PC-3 (cell line): Measurements from ENCODE around the gene PPP1R3F. TPM values are rescaled to one million over a fixed set of nuclear protein-coding genes. Genes with fewer than 3 reads are reported as not detected.

Experiments
- ATAC-seq: fragments of 200-7000 bp; cut with Tn5 transposase; 2 replicates; pipeline ENCODE4 v1.9.1; 2020; ENCODE audit warnings: mild to moderate bottlenecking, moderate library complexity
- BruUV-seq: library from RNA; stranded (reverse); fragments of 400-500 nt; replicated peaks from 2 replicates; lab custom pipeline; 2021; lab: Mats Ljungman, UMichigan
- CTCF ChIA-PET: fragments of 300-600 bp; sonication (Branson Sonifier 250); formaldehyde crosslinking; loops from one replicate; lab custom pipeline; 2022; ENCODE audit warnings: antibody characterized with exemption; lab: Charles Lee
- POLR2A ChIA-PET: fragments of 300-600 bp; sonication (Branson Sonifier 250); formaldehyde crosslinking; loops from one replicate; lab custom pipeline; 2022; ENCODE audit warnings: antibody characterized with exemption; ENCODE audit not compliant: unreplicated experiment; lab: Charles Lee
- DNase-seq: peaks from one replicate; pipeline ENCODE4 v3.0.0-alpha.2; 2015
- H2AFZ ChIP-seq: fragments of 300-600 bp; sonication (generic); 2 replicates; pipeline ENCODE4 v1.6.0; 2016; ENCODE audit warnings: antibody characterized with exemption, low read length
- H3F3A ChIP-seq: fragments of 300-600 bp; sonication (generic); one replicate; pipeline ENCODE4 v1.6.0; 2017; ENCODE audit warnings: antibody characterized with exemption, low read length, control low read depth, mild to moderate bottlenecking; ENCODE audit not compliant: unreplicated experiment
- H3K27ac ChIP-seq: fragments of 300-600 bp; sonication (generic); 2 replicates; pipeline ENCODE4 v1.5.1; 2016; ENCODE audit warnings: mild to moderate bottlenecking, low read length
- H3K27me3 ChIP-seq: fragments of 300-600 bp; sonication (generic); 2 replicates; pipeline ENCODE4 v1.6.1; 2016; ENCODE audit warnings: low read length, mixed read lengths
- H3K36me3 ChIP-seq: fragments of 300-600 bp; sonication (generic); 2 replicates; pipeline ENCODE4 v1.6.1; 2016; ENCODE audit warnings: low read depth, mixed run types, low read length, mixed read lengths
- H3K4me1 ChIP-seq: fragments of 300-600 bp; sonication (generic); 2 replicates; pipeline ENCODE4 v1.5.1; 2016; ENCODE audit warnings: low read length; ENCODE audit not compliant: insufficient read depth
- H3K4me2 ChIP-seq: fragments of 300-600 bp; sonication (generic); 2 replicates; pipeline ENCODE4 v1.6.0; 2016; ENCODE audit warnings: low read length
- H3K4me3 ChIP-seq: fragments of 300-600 bp; sonication (generic); 2 replicates; pipeline ENCODE4 v1.5.1; 2016; ENCODE audit warnings: mild to moderate bottlenecking, low read length, mixed read lengths
- H3K79me2 ChIP-seq: fragments of 300-600 bp; sonication (generic); 2 replicates; pipeline ENCODE4 v1.6.1; 2017; ENCODE audit warnings: low read length, mixed read lengths
- H3K9ac ChIP-seq: fragments of 300-600 bp; sonication (generic); 2 replicates; pipeline ENCODE4 v1.6.0; 2016; ENCODE audit warnings: mild to moderate bottlenecking, low read length
- H3K9me2 ChIP-seq: fragments of 300-600 bp; sonication (generic); replicated peaks from 2 replicates; pipeline ENCODE4 v1.6.1; 2016; ENCODE audit warnings: mixed run types, low read length, mixed read lengths
- H3K9me3 ChIP-seq: fragments of 300-600 bp; sonication (generic); 2 replicates; pipeline ENCODE4 v1.6.1; 2016; ENCODE audit warnings: low read length, mixed read lengths
- H4K20me1 ChIP-seq: fragments of 300-600 bp; sonication (generic); 2 replicates; pipeline ENCODE4 v1.6.1; 2016; ENCODE audit warnings: low read length, mixed read lengths
- EZH2 ChIP-seq: fragments of 300-600 bp; sonication (generic); IDR thresholded peaks from one replicate; pipeline ENCODE4 v1.6.1; 2017; ENCODE audit warnings: antibody characterized with exemption, mild to moderate bottlenecking, low read length; ENCODE audit not compliant: unreplicated experiment
- EZH2phosphoT487 ChIP-seq: fragments of 300-600 bp; sonication (generic); IDR thresholded peaks from 2 replicates; pipeline ENCODE4 v1.6.1; 2018; ENCODE audit warnings: mild to moderate bottlenecking, antibody characterized with exemption, low read length, borderline replicate concordance
- intact Hi-C: fragments of 100-400 bp; cut with micrococcal nuclease; formaldehyde crosslinking; loops from 2 replicates; pipeline ENCODE4 v1.9.0; 2023
- total RNA-seq: library from RNA; depleted of rRNA; stranded (reverse); fragments of >200 nt; gene quantifications from 2 replicates; pipeline ENCODE4 v1.2.3, GENCODE V29; 2014
- TF ChIP-seq, protein P1 (sequence below): fragments of 300-600 bp; sonication (generic); conservative IDR thresholded peaks from 2 replicates; pipeline ENCODE4 v1.5.1; 2017; ENCODE audit warnings: antibody characterized with exemption, low read depth, mild to moderate bottlenecking, low read length

Gene PPP1R3F
- total RNA-seq, 1 experiment from 2014 or later: 11.8 TPM

DNA sequence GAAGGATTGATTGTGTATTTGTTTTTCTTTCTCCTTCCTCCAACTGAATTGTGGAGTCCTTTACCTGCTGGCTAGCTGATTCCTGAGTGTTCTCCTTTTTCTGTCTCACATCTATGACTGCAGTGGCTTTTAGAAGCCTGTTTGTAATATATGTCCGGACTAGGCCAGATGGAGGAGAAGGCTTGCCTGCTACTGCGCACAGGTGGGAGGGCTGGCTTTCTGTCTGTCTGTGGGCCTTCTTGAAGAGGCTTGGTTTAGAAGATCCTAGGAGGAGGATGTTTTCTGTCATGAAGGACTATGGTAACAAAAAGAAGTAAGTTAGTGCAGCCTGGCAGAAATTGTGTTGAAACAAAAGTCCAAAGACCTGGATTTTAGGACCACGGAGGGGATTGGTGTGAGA, 8.5 kb downstream of the PPP1R3F start:
- no peak for DNase-seq
- Histone ChIP-seq H3K4me1 (no peaks in the 10 kb centered on the region), H3K9me3 (no peaks in the 10 kb centered on the region), H3K4me3 (no peak overlapping the region), H3K4me2 (no peak overlapping the region), H3K9ac (no peak overlapping the region), H3K27me3 (no peaks in the 10 kb centered on the region), H2AFZ (no peak overlapping the region), H3K9me2 (no peaks in the 10 kb centered on the region), H3K79me2 (peaks cover 4% of the 10 kb centered on the region; the same call in 1 of the 2 replicates), H3K27ac (no peak overlapping the region), H3F3A (no peaks in the 10 kb centered on the region), H4K20me1 (no peaks in the 10 kb centered on the region), H3K36me3 (no peaks in the 10 kb centered on the region)
- ATAC-seq: no peak
- no TSS peak for BruUV-seq
- CTCF ChIA-PET: no interaction called here
- POLR2A ChIA-PET: no interaction called here
- intact Hi-C loops: no loop called here
- TF ChIP-seq, protein P1, sequence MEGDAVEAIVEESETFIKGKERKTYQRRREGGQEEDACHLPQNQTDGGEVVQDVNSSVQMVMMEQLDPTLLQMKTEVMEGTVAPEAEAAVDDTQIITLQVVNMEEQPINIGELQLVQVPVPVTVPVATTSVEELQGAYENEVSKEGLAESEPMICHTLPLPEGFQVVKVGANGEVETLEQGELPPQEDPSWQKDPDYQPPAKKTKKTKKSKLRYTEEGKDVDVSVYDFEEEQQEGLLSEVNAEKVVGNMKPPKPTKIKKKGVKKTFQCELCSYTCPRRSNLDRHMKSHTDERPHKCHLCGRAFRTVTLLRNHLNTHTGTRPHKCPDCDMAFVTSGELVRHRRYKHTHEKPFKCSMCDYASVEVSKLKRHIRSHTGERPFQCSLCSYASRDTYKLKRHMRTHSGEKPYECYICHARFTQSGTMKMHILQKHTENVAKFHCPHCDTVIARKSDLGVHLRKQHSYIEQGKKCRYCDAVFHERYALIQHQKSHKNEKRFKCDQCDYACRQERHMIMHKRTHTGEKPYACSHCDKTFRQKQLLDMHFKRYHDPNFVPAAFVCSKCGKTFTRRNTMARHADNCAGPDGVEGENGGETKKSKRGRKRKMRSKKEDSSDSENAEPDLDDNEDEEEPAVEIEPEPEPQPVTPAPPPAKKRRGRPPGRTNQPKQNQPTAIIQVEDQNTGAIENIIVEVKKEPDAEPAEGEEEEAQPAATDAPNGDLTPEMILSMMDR: no peak
- TF ChIP-seq EZH2: no peak
- TF ChIP-seq EZH2phosphoT487: no peak

DNA sequence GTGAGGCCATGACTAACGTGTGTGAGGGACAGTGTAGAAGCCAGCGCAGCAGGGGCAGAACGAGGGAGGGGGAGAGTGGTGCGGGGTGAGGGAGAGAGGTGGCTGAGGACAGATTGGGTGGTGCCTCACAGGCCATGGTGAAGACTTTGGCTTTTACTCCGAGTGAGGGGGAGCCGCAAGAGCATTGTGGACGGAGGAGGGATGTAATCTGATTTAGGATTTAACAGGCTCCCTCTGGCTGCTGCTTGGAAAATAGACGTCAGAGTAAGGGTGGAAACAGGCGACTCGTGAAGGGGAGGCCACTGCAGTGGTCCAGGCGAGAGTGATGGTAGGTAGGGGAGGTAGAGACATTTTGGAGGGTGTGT, 13.0 kb downstream of the PPP1R3F start:
- Histone ChIP-seq H3K4me2 (no peak overlapping the region), H3K4me1 (no peaks in the 10 kb centered on the region), H3K79me2 (no peaks in the 10 kb centered on the region), H3F3A (no peaks in the 10 kb centered on the region), H4K20me1 (no peaks in the 10 kb centered on the region), H3K9me3 (no peaks in the 10 kb centered on the region), H2AFZ (no peak overlapping the region), H3K9ac (no peak overlapping the region), H3K27ac (no peak overlapping the region), H3K4me3 (no peak overlapping the region), H3K9me2 (no peaks in the 10 kb centered on the region), H3K27me3 (no peaks in the 10 kb centered on the region), H3K36me3 (no peaks in the 10 kb centered on the region)
- DNase-seq: no peak
- TF ChIP-seq EZH2phosphoT487: no peak
- ChIA-PET POLR2A (no interaction called here), CTCF (no interaction called here)
- intact Hi-C loops: no loop called here
- peak; percentile 33; the same call in 1 of the 2 replicates for ATAC-seq
- BruUV-seq: no TSS peak

- Histone ChIP-seq H3K9me2 (no peaks in the 10 kb centered on the region), H3K36me3 (no peaks in the 10 kb centered on the region), H3K27ac (no peak overlapping the region), H3K4me1 (no peaks in the 10 kb centered on the region), H3K9ac (no peak overlapping the region), H4K20me1 (no peaks in the 10 kb centered on the region), H2AFZ (no peak overlapping the region), H3K79me2 (no peaks in the 10 kb centered on the region), H3K9me3 (no peaks in the 10 kb centered on the region), H3K4me2 (no peak overlapping the region), H3F3A (no peaks in the 10 kb centered on the region), H3K4me3 (no peak overlapping the region), H3K27me3 (no peaks in the 10 kb centered on the region)
- ATAC-seq (no peak), DNase-seq (no peak)
- ChIA-PET POLR2A (interaction anchor here (0.6 kb wide), 1 partner anchor 383 kb away, joined by 3 read pairs; no protein-coding TSS in a partner anchor), CTCF (no interaction called here)
- TF ChIP-seq, protein P1: no peak
- TF ChIP-seq EZH2phosphoT487 (no peak), EZH2 (no peak)
- no TSS peak for BruUV-seq
- intact Hi-C loops: no loop called here
Measured at GRCh38 chrX:49284212-49284611, 14.6 kb downstream of the PPP1R3F start.
